ENCODE measurements around the gene CALML4. TPM values are rescaled to one million over a fixed set of nuclear protein-coding genes. Genes with fewer than 3 reads are reported as not detected.
A peak's percentile ranks its signal among the peaks of the same experiment; 100 is the strongest.

The CALML4 gene
- total RNA-seq, 2 donors from 2014 or later, result 3.3 to 12.7 TPM

GRCh38 chr15:68187559-68187958, 17.6 kb downstream of the CALML4 start:
- Histone ChIP-seq H3K27me3 (no peaks in the 10 kb centered on the region), H3K4me3 (no peak overlapping the region), H3K4me1 (peaks cover 29% of the 10 kb centered on the region), H3K27ac (peak overlapping the region; percentile 48 to 84 (median 70)), H3K36me3 (replicated peaks in 1 of 2; ENCODE audit: insufficient read depth in 1 of 2, low read depth in 2 of 2) (peaks cover 0 to 7% of the 10 kb centered on the region in 2 donors), H3K9me3 (no peaks in the 10 kb centered on the region)
- ATAC-seq (peak; percentile 96), DNase-seq (peak; percentile 80 to 85 (median 81))
- intact Hi-C loops (cut with DNase I), result no loop called here
- WGBS, 2 donors, result 15 to 16% methylated on average over 9 of the region's 9 CpGs
- TF ChIP-seq POLR2A (IDR thresholded peaks at IDR 0.05) (no peak), CTCF (IDR thresholded peaks at IDR 0.05) (no peak)

- 70 to 82% methylated on average over 5 of the region's 5 CpGs for WGBS, 2 donors
- TF ChIP-seq CTCF (IDR thresholded peaks at IDR 0.05) (no peak), POLR2A (IDR thresholded peaks at IDR 0.05) (no peak)
These were observed 18.3 kb downstream of the CALML4 start for GRCh38 chr15:68186671-68187397.

GRCh38 chr15:68184616-68185480, 20.3 kb downstream of the CALML4 start:
- no peak for ATAC-seq
- intact Hi-C loops (cut with DNase I), result no loop called here
- Histone ChIP-seq H3K27ac (no peak overlapping the region), H3K36me3 (replicated peaks in 1 of 2; ENCODE audit: insufficient read depth in 1 of 2, low read depth in 2 of 2) (peaks cover 0 to 14% of the 10 kb centered on the region in 2 donors), H3K4me1 (peaks cover 29% of the 10 kb centered on the region), H3K4me3 (no peak overlapping the region), H3K27me3 (no peaks in the 10 kb centered on the region), H3K9me3 (no peaks in the 10 kb centered on the region)
- no peak for DNase-seq
- 85 to 89% methylated on average over 5 of the region's 5 CpGs for WGBS, 2 donors
- TF ChIP-seq POLR2A (IDR thresholded peaks at IDR 0.05) (no peak), CTCF (IDR thresholded peaks at IDR 0.05) (no peak)

More at GRCh38 chr15:68186671-68187397, 18.3 kb downstream of the CALML4 start:
- Histone ChIP-seq H3K27me3 (no peaks in the 10 kb centered on the region), H3K9me3 (no peaks in the 10 kb centered on the region), H3K27ac (peak overlapping the region; percentile 48 to 84 (median 70)), H3K36me3 (replicated peaks in 1 of 2; ENCODE audit: insufficient read depth in 1 of 2, low read depth in 2 of 2) (peaks cover 0 to 7% of the 10 kb centered on the region in 2 donors), H3K4me3 (no peak overlapping the region), H3K4me1 (peaks cover 29% of the 10 kb centered on the region)
- DNase-seq (no peak), ATAC-seq (peak; percentile 55)
- intact Hi-C loops (cut with DNase I), result no loop called here

- ATAC-seq, result no peak
- Histone ChIP-seq H3K36me3 (replicated peaks in 1 of 2; ENCODE audit: insufficient read depth in 1 of 2, low read depth in 2 of 2) (peaks cover 0 to 14% of the 10 kb centered on the region in 2 donors), H3K27ac (no peak overlapping the region), H3K9me3 (no peaks in the 10 kb centered on the region), H3K4me3 (no peak overlapping the region), H3K27me3 (no peaks in the 10 kb centered on the region), H3K4me1 (peaks cover 23% of the 10 kb centered on the region)
- intact Hi-C loops (cut with DNase I), result no loop called here
- DNase-seq, result no peak
- TF ChIP-seq CTCF (IDR thresholded peaks at IDR 0.05), result no peak
- no peak for TF ChIP-seq POLR2A (IDR thresholded peaks at IDR 0.05)
- 83 to 85% methylated on average over 5 of the region's 5 CpGs for WGBS, 2 donors
These were observed 21.4 kb downstream of the CALML4 start for GRCh38 chr15:68183616-68184315.

All from body of pancreas (tissue), 4 donors.